PC-9 (cell line): ENCODE measurements around the gene LEFTY1.
"Not testable (repeated sequence)": the region's sequence is repeated elsewhere in the genome, so short reads cannot be mapped to it uniquely, and the experiment has no call there.

ENCODE experiments used
- CTCF ChIP-seq: fragments of 200-600 bp; sonication (generic); conservative IDR thresholded peaks from 2 replicates; pipeline ENCODE4 v1.6.1; 2017; ENCODE audit warnings: mixed run types, antibody characterized with exemption, mild to moderate bottlenecking, moderate library complexity
- EZH2 ChIP-seq: fragments of 200-600 bp; sonication (generic); IDR thresholded peaks from 2 replicates; pipeline ENCODE4 v1.8.0; 2017; ENCODE audit warnings: antibody characterized with exemption, low read depth

- not testable (repeated sequence) for TF ChIP-seq CTCF, EZH2
These were observed 52.6 kb downstream of the LEFTY1 start for GRCh38 chr1:225836296-225836695.
